Ovary (tissue), 1 donor: ENCODE data around the gene TES.

Experiments
- EP300 ChIP-seq: sonication (generic); formaldehyde crosslinking; IDR thresholded peaks from one replicate; pipeline ENCODE4 v1.6.1; 2017; ENCODE audit warnings: antibody characterized with exemption
- POLR2A ChIP-seq: fragments of 450-650 bp; IDR thresholded peaks from one replicate; pipeline ENCODE4 v1.6.1; 2017; ENCODE audit warnings: antibody characterized with exemption, mild to moderate bottlenecking, moderate library complexity

GRCh38 chr7:116197360-116197759 is 13.0 kb upstream of the TES start:
- TF ChIP-seq POLR2A (no peak), EP300 (no peak)
